Muscle layer of duodenum (tissue), 2 donors: Measurements from ENCODE around the gene MRPL18.

Source experiments
- H3K27ac ChIP-seq: one replicate; pipeline ENCODE4 v1.7.0; 2013; ENCODE audit warnings: mild to moderate bottlenecking, low read length
- H3K27me3 ChIP-seq: one replicate; pipeline ENCODE4 v1.7.0; 2013; ENCODE audit warnings: low read depth, mild to moderate bottlenecking, control low read depth, low read length
- H3K36me3 ChIP-seq, 2 donors: one replicate each; pipeline ENCODE4 v1.7.0; 2013; ENCODE audit warnings: low read length in 2 of 2, control low read depth in 1 of 2, mild to moderate bottlenecking in 1 of 2; ENCODE audit not compliant: insufficient read depth in 2 of 2, control insufficient read depth in 1 of 2
- H3K4me1 ChIP-seq, 2 donors: one replicate each; pipeline ENCODE4 v1.7.0; 2013; ENCODE audit warnings: low read length in 2 of 2, mild to moderate bottlenecking in 2 of 2, control low read depth in 1 of 2, moderate library complexity in 1 of 2; ENCODE audit not compliant: insufficient read depth in 2 of 2, control insufficient read depth in 1 of 2
- H3K4me3 ChIP-seq, 2 donors: one replicate each; pipeline ENCODE4 v1.7.0; 2013; ENCODE audit warnings: low read length in 2 of 2, low read depth in 1 of 2, mild to moderate bottlenecking in 1 of 2
- H3K9me3 ChIP-seq, 2 donors: one replicate each; pipeline ENCODE4 v1.7.0; 2013; ENCODE audit warnings: low read length in 2 of 2, control low read depth in 1 of 2, mild to moderate bottlenecking in 1 of 2; ENCODE audit not compliant: control insufficient read depth in 1 of 2
- donor health status: healthy.

Gene MRPL18

GRCh38 chr6:159758031-159759001 lies 32.0 kb upstream of the MRPL18 start:
- Histone ChIP-seq H3K4me3 (no peak overlapping the region), H3K9me3 (no peaks in the 10 kb centered on the region), H3K36me3 (peaks cover 29 to 43% of the 10 kb centered on the region in 2 donors), H3K27me3 (no peaks in the 10 kb centered on the region), H3K4me1 (peaks cover 6 to 16% of the 10 kb centered on the region in 2 donors), H3K27ac (no peak overlapping the region)

DNA sequence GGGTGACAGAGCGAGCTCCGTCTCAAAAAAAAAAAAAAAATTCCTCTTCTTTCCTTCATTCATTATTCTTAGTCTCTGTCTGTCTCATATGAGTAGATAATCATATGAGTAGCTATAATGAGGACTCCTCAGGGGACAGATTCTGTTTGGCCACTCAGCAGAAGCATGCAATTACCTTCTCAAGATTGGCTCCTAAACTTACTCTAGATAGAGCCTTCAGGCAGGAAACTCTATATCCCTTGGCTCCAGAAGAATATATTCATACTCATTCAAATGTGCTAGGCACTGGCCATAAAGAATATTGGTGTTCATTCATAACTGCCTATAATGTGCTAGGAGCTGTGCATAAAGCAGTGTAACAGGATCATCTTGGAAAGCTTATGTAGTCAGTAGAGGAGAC lies 30.6 kb upstream of the MRPL18 start:
- Histone ChIP-seq H3K27me3 (no peaks in the 10 kb centered on the region), H3K4me3 (no peak overlapping the region), H3K36me3 (peaks cover 18 to 29% of the 10 kb centered on the region in 2 donors), H3K27ac (no peak overlapping the region), H3K9me3 (no peaks in the 10 kb centered on the region), H3K4me1 (peaks cover 6 to 17% of the 10 kb centered on the region in 2 donors)

DNA sequence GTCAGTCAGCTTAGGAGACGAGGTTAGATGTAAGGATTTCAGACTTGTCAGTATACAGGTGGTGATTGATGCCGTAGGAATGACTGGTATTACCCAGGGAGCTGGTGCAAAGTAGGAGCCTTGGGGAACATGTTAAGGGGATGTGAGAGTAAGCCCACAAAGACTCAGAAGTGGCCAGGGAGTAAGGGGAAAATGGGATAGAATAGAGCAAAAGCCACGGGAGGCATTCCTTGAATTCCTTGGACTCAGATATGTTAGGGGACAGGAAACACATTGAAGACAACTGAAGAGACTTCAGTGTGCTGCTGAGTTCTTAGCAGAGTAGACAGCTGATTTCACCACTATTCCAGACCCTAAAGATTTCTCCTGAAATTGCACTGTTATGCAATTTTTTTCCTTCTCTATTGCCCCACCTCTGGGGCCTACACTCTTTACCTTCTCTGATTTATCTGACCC lies 29.6 kb upstream of the MRPL18 start:
- peaks cover 6 to 17% of the 10 kb centered on the region in 2 donors for H3K4me1 ChIP-seq
- H3K27me3 ChIP-seq: no peaks in the 10 kb centered on the region
- peak overlapping the region; percentile 68 to 93 for H3K4me3 ChIP-seq
- peaks cover 9 to 20% of the 10 kb centered on the region in 2 donors for H3K36me3 ChIP-seq
- H3K9me3 ChIP-seq: no peaks in the 10 kb centered on the region
- H3K27ac ChIP-seq: peak overlapping the region; percentile 86

GRCh38 chr6:159761129-159761872 lies 29.0 kb upstream of the MRPL18 start:
- Histone ChIP-seq H3K4me1 (peaks cover 6 to 17% of the 10 kb centered on the region in 2 donors), H3K27me3 (no peaks in the 10 kb centered on the region), H3K9me3 (no peaks in the 10 kb centered on the region), H3K36me3 (peaks cover 4 to 16% of the 10 kb centered on the region in 2 donors), H3K27ac (peak overlapping the region; percentile 86), H3K4me3 (peak overlapping the region; percentile 68 to 93)

GRCh38 chr6:159761873-159762680 lies 28.2 kb upstream of the MRPL18 start, which contains the start of gene ACAT2:
Gene ACAT2, plus strand, starts transcription at chr6:159762045. Its CDS starts 43 bp downstream, at chr6:159762088.
- no peaks in the 10 kb centered on the region for H3K9me3 ChIP-seq
- H3K4me1 ChIP-seq: peaks cover 6 to 17% of the 10 kb centered on the region in 2 donors
- H3K27me3 ChIP-seq: no peaks in the 10 kb centered on the region
- peak within 1 kb of the TSS; percentile 86 for H3K27ac ChIP-seq
- H3K36me3 ChIP-seq: peaks cover 4 to 13% of the 10 kb centered on the region in 2 donors
- peak within 1 kb of the TSS; percentile 85 to 93 for H3K4me3 ChIP-seq

DNA sequence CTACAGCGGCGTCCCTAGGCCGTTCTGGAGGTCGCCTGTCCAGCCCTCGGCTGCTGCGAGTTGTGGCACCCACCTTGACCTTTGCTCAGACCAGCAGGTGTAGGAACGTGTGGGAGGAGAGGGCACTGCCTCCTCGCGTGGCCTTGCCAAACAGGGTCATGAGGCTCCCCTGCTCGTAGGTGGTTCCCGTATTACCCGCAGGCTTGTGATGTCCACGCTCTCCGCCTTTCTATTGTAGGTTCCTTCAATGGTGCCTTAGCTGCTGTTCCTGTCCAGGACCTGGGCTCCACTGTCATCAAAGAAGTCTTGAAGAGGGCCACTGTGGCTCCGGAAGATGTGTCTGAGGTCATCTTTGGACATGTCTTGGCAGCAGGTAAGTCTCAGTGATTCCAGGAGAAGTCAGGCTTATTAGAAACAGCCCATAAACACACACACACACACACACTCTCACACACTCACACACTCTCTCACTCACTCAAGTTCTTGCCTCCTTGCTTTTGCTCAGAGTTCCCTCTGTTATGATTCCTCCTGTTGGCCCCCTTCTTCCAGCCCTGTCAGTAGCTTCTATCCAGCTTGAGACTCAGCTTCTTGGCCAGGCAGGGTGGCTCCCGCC lies 27.5 kb upstream of the MRPL18 start:
- no peaks in the 10 kb centered on the region for H3K27me3 ChIP-seq
- H3K4me1 ChIP-seq: peaks cover 6 to 17% of the 10 kb centered on the region in 2 donors
- H3K4me3 ChIP-seq: peak overlapping the region; percentile 85 to 93
- no peaks in the 10 kb centered on the region for H3K9me3 ChIP-seq
- H3K27ac ChIP-seq: peak overlapping the region; percentile 78
- peaks cover 3 to 20% of the 10 kb centered on the region in 2 donors for H3K36me3 ChIP-seq

DNA sequence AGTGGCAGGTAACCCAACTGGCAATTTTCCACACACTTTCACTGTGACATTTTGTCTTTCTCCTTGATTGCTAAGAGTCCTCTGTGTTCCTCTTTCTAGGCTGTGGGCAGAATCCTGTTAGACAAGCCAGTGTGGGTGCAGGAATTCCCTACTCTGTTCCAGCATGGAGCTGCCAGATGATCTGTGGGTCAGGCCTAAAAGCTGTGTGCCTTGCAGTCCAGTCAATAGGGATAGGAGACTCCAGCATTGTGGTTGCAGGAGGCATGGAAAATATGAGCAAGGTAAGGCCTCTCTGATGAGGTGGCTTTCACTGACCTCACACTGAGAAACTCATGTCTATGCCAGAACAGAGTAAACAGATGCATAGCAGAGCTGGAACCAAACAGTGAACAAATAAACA lies 23.4 kb upstream of the MRPL18 start:
- H3K4me1 ChIP-seq: peaks cover 6 to 10% of the 10 kb centered on the region in 2 donors
- no peak overlapping the region for H3K27ac ChIP-seq
- H3K9me3 ChIP-seq: no peaks in the 10 kb centered on the region
- peaks cover 15 to 29% of the 10 kb centered on the region in 2 donors for H3K36me3 ChIP-seq
- H3K27me3 ChIP-seq: no peaks in the 10 kb centered on the region
- H3K4me3 ChIP-seq: no peak overlapping the region

DNA sequence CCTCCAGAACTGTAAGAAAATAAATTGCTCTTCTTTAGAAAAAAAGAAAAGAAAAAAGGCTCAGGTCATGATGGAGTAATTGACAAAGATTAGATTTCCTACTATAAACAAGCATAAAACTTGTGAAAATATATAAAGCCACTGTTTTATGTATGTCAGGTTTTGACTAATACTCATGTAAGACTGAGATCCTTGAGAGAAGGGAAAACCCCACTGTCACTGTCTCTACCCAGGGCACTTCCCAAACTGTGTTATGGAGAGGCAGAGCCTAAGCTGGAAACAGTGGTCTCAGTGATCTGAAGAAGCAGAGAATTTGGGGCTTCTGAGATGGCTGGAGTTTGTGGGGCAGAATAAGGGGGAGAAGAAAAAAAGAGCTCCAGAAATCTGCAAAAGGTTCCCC lies 20.8 kb upstream of the MRPL18 start:
- Histone ChIP-seq H3K36me3 (peaks cover 15 to 31% of the 10 kb centered on the region in 2 donors), H3K27me3 (no peaks in the 10 kb centered on the region), H3K27ac (no peak overlapping the region), H3K9me3 (no peaks in the 10 kb centered on the region), H3K4me1 (no peaks in the 10 kb centered on the region), H3K4me3 (no peak overlapping the region)

GRCh38 chr6:159772196-159772595 lies 18.1 kb upstream of the MRPL18 start:
- Histone ChIP-seq H3K27me3 (no peaks in the 10 kb centered on the region), H3K4me1 (no peaks in the 10 kb centered on the region), H3K4me3 (no peak overlapping the region), H3K9me3 (no peaks in the 10 kb centered on the region), H3K27ac (no peak overlapping the region), H3K36me3 (peaks cover 18 to 33% of the 10 kb centered on the region in 2 donors)

DNA sequence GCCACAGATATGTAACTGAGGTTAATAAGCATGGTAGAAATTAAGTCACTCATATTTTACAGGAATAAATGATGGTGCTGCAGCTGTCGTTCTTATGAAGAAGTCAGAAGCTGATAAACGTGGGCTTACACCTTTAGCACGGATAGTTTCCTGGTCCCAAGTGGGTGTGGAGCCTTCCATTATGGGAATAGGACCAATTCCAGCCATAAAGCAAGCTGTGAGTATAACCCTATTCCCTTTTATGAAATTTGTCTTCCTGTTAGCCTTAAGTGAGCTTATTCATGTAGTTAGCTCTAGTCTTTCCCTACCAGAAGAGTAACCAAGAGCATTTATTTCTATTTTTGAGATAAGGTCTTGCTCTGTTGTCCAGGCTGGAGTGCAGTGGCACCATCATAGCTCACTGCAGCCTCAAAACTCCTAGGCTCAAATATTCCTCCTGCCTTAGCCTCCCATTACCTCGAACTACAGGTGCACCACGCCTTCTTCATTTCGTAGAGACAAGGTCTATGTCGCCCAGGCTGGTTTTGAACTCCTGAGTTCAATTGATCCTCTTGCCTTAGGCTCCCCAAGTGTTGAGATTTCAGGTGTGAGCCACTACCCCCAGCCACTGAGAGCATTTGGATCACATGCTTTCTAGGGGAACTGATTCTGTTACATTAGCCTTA lies 12.9 kb upstream of the MRPL18 start:
- peaks cover 51 to 58% of the 10 kb centered on the region in 2 donors for H3K36me3 ChIP-seq
- no peaks in the 10 kb centered on the region for H3K27me3 ChIP-seq
- H3K4me3 ChIP-seq: no peak overlapping the region
- H3K27ac ChIP-seq: no peak overlapping the region
- H3K9me3 ChIP-seq: no peaks in the 10 kb centered on the region
- H3K4me1 ChIP-seq: no peaks in the 10 kb centered on the region
